Stimulated activated CD8-positive, alpha-beta memory T cell treated with anti-CD3 and anti-CD28 coated beads, Interleukin-15, amount 100 ng/mL, for 4 hours (primary cell): ENCODE results near the gene PRKCE.

Source experiments
- DNase-seq, 2 donors: peaks; one replicate each; pipeline ENCODE4 v3.0.0-alpha.2; 2020; ENCODE audit warnings: low read depth in 2 of 2

The PRKCE gene

DNA sequence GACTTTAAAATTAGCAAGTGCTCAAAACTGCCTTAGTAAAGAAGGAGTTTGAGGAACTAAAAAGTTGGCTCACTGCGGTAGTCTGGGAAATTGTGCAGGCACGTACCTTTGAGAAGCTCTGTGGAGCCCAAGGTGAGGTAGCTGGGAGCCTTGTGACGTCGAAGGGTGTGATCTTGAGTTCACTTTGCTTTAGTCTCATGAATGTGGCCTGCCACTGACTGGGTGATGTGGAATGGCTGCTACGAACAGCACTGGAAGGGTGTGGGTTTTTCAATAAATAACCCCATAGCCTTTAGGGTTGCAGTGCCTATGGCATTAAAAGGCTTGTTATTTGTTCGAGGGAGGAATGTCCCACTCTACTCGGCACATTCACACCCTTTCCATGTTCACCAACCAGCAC is 312.3 kb downstream of the PRKCE start:
- no peak for DNase-seq

DNA sequence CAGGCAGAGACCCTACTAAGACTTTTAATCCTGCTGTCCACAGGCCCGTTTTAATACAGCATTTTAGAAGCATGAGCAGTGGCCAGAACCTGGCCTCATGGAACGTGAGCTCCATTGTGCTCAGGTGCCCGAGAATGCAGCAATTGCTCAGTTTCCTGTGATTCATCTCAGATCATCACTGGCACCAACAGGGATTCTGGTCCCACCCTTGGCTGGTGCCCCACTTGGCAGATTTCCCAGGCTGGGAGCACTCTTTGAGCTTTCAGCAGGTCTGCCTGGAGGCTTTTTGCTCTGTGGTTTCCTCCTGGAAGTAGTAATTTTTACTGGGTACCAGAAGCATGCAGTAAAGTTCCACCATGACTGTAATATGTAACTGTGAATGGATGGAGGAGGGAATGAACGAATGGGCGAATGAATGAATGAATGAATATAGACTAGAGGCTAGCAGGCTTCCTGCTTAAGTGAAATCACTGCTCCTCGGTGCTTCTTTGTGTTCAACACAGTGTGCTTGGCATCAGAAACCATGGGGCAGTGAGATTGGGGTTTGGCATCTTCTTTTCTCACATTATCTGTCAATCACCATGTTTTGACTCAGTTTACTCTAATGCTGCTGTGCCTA is 312.9 kb downstream of the PRKCE start:
- DNase-seq: no peak

DNA sequence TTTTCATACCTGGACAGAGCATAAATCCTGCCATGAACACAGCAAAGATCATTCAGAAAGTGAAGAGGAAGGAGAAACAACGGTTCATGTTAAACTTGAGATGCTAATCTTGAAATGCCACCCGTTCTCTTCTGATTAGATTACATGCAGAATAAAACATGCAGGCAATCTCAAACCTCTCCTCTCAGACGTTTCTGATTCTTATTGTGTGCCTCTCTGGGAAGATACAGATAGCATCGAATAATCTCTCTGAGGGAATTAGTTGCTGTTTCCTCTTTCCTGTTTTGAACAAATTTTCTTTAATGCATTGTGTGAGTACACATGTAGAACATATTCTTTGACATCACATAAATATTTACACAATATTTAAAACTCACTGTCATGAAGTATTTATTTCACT is 313.4 kb downstream of the PRKCE start:
- DNase-seq: no peak

DNA sequence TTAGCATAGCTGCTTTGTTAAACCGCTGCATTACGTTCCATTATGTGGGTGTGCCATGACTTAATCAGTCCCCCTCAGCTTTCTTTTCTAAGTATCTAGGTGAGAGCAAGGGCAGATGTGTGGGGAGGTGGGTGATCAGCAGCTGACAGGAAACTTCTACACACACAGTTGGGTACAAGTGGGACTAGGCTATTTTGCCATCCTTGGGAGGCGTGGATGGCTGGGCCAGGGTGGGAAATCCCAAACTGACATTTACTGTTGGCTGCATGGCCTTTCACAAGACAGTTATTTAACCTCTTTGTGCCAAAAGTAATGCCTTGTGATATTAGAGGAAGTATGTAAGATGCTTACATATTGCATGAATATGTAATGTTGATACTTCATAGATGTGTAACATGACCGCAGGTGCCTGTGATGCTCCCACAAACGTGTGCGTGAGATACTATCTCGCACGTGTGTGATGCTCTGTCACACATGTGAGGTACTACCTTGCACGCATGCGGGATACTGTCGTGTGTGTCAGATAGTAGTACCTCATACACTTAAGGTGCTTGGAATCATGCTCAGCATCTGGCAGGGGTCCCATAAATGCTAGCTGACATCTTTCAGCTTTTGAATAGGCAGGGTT is 314.5 kb downstream of the PRKCE start:
- DNase-seq: no peak

DNA sequence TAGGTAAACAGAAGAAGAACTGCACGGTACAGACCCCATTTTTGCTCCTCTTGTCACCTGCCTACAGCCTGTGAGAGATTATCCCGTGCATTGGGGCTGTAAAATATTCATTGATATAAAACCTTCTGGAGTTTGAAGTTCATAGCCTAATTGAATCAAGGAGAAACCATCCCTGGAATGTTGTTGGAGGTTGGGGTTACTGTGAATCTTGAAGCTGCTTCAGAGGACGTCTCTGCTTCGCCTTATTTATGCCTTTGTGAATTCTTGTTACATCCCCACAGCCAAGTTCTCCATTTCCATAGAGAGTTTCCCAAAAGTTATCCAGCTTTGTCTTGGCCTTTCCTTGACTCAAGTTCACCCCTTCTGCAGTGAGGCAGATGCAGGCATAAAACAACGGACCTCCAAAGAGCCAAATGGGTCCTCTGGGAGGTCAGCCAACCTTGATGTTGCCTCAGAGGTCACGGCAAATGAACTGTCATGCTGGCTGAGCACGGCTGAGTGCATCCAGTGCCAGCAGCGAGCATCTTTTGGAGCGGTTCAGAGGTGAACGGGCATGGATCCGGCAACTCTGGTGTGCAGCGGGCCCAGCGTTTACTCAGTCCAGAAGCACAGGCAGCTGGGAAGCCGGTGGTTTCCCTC is 317.6 kb downstream of the PRKCE start:
- DNase-seq: no peak

DNA sequence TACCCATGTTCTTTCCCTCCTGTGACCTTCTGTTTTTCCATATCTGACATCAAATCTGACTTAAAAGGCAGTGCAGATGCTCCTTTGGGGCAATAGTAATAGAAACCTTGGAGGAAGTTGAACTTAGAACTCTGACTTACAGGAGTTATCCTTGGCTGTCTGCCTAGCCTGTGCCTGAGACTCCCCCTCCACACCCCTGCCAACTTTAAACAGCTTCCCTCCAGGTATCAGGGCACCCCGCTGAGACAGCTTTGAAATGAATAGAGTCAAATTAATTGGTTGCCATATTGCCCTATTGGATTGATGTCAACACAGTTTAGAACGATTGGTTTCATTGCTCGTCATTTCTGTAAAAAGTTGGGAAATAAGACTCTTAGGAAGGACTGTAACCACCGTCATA is 322.0 kb downstream of the PRKCE start:
- no peak for DNase-seq

DNA sequence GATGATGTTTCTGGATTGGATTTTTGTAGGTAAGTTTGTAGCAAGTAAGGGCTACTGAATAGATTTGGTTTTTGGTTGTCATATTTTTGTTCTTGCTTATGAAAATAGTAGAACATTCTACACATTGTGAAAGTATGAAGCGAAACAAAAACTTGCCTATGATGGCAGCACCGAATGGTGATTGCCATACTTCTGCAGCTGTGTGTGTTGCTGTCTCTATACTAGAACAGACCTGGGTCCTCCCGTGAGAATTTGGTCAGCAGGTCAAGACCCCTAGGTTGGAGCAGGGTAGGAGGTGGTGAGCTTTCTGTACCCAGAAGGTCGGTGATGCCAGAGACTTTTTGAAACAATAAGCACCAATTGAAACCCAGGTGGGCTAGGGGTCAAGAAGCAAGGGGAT is 322.6 kb downstream of the PRKCE start:
- DNase-seq: no peak

DNA sequence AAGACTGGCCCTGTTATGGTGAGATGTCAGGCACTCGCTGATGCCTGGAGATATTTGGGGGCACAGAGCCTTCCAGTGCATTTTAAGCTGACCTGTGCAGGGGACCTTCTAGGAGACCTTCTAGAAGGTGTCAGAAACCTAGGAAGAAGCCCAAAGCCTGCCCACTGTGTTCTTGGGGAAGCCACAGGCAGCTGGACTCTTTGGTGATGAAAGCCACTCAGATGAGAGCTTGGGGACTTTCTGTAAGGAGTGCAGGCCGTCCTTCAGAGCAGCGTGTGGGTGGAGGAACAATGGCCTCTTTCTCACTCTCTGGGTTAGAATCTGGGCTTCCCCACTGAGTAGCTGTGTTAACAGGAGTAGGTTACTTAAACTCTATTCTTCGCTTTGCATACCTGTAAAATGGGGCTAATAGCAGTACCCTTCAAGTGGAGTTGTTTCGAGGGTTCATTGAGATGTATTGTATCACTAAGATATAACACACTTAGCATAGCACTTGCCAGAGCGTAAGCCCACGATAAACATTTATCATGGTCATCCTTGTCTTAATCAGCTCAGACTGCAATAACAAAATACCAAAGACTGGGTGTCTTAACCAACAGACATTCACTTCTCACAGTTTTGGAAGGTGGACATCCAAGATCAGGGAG is 323.4 kb downstream of the PRKCE start:
- no peak for DNase-seq

DNA sequence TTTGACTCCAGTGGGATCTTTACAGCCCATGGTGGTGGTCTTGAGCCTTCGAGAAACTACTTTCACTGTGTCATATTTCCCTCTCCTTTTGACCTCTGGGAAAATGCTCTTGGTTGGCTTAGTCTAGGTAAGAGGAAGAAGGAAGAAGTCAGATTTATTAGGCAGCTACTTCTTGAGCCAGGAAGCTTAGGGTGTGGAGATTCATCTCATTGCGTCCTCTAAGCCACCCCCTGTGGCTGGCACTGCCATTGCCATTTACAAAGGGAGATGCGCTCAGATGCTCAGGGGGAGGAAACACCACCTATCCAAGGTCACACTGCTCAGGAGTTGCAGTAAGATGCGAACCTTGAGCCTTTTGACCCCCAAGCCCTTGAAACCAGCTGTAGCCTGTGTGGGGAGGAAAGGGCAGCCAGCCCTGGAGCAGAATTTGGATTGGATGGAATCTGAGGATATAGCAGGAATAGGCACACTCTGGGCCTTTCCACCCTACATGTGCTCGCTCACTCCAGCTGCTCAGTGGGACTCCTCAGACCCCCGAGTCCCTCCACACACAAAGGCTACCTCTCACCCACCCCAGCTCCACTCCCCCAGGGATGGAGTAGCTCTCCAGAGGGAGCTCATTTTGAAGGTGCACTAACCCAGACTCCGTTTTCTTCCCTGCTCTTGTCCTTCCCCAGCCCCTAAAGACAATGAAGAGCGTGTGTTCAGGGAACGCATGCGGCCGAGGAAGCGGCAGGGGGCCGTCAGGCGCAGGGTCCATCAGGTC is 324.5 kb downstream of the PRKCE start:
- DNase-seq: no peak

DNA sequence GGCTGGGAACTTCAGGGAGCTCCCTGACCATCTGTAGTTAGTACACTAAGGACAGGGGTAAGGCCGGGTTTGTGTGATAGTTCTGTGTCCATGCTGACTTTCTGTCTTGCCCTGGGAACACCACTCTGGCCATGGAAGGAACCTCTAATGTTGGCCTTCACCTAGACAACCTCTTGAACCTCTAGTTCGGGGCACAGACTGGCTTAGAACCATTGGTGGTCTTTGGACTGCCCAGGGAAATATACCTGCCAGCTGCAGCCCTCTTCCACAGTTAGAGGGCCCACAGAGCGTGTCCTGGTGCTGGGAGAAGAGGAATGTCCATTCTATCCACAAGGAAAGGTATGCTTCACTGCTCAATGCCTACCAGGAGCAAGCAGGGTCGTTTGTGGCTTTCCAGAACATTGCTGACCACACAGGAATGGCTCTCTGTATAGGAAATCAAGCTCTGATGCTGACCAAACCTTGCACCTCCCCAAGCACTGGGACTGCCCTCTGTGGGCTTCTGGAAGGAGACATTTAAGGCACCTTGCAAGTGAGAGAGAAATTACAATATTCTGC is 326.9 kb downstream of the PRKCE start:
- no peak for DNase-seq

DNA sequence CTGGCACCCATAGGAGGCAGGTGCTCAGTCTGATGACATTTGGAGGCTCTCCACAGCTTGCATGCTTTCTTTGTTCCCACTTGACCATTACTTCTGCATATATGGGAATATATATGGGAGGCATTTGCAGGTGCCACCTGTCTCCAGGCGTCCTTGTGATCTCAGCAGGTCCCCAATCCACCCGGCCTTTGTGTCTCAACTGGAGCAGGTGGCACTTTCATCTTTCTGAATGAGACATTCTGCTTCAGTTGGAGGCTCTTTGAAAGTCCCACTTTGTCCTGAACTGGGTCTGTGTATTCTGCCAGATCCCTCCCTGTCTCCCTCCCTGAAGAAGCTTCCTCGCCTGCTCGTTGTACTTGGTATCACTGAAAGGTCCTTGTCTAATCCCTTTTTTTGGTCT is 327.6 kb downstream of the PRKCE start:
- no peak for DNase-seq

DNA sequence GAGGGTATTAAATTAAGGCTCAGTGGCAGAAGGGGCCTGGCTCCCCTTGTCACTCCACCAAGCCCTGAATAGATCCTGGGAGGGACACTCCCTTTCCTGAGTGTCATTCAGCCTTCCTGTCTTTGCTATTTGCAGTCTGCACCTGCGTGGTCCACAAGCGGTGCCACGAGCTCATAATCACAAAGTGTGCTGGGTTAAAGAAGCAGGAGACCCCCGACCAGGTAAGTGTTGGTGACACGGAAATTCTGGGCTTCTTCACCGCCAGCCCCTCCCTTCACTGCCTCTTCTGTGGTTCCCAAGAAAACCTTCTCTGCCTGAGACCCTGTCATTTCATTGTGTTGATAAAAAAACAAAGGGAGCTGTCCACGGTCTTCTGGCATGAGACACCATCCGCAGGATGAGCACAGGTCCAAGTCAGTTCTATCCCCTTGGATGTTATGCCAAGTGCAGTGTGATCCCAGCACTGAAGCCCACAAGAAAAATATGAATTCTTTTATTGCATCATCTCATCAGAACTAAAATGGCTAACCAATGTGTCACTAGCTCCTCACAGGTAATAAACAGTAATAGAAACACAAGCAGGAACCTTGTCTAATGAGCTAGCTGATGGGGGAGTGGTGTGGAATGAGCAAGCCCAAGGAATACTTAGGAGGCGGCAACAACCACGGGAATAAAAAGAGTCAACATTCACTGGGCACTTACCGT is 328.8 kb downstream of the PRKCE start:
- no peak for DNase-seq

DNA sequence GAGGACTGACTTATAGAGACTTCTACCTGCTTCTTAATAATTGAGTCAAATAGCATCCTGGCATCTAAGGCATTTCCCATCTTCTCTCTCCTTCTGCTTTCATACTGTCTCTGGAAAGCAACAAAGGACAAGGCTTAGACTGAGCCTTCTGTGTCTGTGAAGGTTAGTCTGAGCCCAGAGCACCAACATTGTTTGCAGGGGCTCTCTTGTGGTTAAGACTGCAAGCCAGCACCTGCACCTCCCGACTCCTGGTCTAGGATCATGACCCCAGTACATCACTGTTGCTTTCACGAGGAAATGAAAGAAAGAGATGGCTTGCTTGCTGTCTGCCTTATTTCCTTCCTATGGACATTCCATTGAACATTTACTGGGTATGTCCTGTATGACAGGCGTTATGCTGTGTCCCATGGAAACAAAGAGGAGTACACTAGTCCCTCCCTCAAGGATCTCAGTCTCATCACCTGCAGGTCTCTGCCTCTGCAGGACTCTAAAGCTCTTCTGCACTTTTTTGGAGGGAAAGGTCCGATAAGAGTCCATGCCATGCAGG is 330.0 kb downstream of the PRKCE start:
- DNase-seq: no peak

DNA sequence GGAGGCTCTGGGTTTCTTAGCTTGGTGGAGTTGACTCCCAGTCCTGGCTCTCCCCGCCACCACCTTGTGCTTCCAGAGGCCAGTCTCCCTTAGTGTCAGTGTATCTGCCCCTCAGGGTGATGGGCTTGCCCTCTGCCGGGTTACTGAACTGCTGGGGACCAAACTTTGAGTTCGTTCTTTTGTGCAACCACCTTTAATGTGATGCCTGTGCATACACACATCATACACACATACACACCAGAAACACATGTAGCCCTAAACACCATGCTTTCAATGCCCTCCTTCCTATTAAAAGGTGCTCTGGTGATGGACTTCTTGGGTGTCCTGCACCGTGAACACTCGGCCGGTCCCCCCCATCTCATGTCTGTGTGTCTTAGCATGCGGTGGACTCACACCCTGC is 330.6 kb downstream of the PRKCE start:
- DNase-seq: no peak

DNA sequence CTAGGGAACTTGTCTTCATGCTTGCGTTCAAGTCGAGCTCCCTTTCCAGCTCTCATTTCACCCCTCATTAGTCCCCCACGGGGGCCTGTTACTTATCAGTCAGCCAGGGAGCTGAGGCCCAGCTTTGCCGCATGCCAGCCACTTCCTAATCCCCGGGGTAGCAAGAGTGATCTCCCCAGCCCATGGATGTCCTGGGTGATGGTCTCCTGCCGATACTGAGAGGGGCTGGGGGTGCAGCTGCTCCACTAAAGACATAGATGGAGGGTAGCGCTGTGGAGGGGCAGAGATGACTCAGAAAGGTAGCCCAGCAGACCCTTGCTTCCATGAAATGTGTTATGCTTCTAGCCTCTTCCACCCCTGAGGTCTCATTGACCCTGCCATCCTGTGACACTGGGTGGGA is 331.7 kb downstream of the PRKCE start:
- DNase-seq: no peak

DNA sequence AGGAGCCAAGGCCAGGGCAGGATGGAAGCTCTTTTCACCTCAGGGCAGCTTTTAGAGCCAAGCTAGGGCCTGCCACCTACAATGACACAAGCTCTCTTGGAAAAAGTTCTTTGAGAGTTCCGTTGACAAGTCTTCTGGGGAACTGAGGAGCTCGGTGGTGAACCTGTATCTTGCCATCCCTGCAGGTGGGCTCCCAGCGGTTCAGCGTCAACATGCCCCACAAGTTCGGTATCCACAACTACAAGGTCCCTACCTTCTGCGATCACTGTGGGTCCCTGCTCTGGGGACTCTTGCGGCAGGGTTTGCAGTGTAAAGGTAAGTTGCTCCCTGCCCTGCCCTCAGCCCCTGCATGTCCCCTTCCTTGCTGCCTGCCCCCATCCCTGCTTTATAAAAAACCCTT is 332.9 kb downstream of the PRKCE start:
- no peak for DNase-seq

DNA sequence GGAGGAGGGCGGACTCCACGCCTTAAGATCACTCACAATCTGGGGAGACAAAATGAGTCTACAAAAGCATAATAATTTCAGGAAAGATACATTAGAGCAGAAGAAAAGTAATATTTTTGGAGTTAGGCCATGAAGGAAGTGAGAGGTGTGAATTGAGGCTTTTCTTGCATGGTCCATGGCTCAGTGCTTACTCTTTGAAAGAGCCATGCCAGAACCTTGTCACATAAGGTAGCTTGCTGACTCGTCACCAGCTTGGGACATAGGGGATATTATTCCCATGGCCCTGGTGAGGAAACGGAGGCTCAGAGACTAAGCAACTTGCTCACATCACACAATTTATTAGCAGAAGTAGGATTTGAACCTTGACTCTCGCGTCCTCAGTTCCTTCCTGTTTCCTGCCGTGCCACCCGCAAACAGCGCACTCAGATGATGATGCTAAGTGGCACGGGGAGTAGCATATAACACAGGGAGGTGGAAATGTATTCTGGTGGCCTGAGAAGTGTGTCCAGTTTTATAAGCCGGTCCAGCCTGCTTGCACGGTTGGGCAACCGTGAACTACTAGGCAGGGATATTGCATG is 333.5 kb downstream of the PRKCE start:
- no peak for DNase-seq

DNA sequence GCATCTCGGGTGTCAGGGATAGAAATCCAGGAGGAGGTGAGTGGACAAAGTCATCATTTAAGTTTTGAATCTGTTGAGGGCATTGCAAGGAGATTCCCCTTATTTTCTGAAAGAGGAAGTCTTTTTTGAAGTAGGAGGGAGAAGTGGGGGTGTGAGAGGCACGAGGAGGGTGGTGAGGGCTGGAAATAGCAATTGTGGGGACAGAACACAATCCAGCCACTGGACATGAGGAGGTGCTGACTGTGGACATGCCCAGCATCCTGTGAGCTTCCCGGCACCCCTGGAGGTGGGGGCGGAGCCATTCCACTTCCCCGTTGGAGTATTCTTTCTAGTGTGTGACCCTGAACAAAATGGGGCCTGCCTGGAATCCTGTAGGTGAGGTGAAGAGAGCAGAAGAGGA is 335.0 kb downstream of the PRKCE start:
- DNase-seq: no peak

DNA sequence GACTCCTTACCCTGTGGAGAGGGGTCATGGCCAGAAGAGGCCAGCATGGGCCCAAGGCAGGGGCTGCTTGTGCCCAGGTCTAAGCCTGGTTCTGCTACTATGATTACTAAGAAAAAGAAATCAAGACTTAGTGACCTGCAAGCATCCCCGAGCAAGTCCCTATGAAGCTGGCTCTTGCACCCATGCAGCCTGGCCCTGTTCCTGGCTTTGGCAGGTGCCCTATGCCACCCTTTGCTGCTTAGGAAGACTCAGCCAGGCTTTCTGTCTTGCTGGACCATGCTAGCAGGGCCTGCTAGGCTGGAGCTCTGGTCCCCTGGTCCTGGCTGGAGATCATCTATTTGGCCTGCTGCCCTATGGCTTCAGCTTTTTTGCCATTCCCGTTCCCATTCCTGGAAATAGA is 336.4 kb downstream of the PRKCE start:
- no peak for DNase-seq

DNA sequence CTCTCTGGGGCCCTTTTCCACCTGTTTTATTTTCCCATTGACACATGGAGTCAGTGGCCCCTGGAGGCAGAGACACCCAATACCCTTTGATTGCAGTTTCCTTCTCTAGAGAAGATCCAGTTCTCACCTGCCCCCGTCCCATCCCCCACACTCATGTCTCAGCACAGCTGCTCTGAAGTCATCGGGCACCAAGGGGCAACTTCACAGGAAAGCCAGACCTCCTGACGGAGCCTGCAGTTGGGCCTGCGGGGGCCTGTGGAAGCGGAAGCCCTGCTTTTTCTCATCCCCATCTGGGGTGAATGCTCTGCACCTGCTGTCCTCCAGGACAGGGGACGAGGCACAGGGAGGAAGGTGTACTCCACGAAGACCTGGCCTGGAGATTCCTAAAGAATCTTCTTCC is 337.4 kb downstream of the PRKCE start:
- DNase-seq: no peak

DNA sequence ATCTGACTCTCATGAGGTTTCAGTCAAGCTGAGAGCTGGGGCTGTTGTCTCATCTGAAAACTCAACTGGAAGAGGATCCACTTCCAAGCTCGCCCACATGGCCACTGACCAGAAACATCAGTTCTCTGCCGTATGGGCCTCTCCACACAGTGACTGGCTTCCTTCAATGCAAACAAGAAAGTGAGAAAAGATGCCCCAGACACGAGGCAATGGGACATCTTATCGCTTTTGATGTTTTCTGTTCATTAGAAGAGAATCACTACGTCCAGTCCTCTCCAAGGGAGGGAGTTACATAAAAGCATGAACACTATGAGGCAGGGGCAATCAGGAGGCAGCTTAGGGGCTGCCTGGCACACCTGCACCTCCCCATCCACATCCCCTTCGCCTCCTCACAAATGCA is 338.7 kb downstream of the PRKCE start:
- no peak for DNase-seq
